Stimulated activated CD4-positive, alpha-beta T cell treated with anti-CD3 and anti-CD28 coated beads, Interleukin-2, amount 100 ng/mL, for 4 hours (primary cell): ENCODE data around the gene RPAP2.
A peak's percentile ranks its signal among the peaks of the same experiment; 100 is the strongest.
"Not testable (repeated sequence)": the region's sequence is repeated elsewhere in the genome, so short reads cannot be mapped to it uniquely, and the experiment has no call there.

ENCODE experiments used
- DNase-seq: peaks from one replicate; pipeline ENCODE4 v3.0.0-alpha.2; 2020; ENCODE audit warnings: low read depth

Gene RPAP2

GRCh38 chr1:92298573-92299476 lies at the start of gene RPAP2, which contains the start of gene GLMN:
TSS of gene RPAP2 (plus strand) at chr1:92299059. CDS start at chr1:92299074, 15 bp downstream.
TSS of gene GLMN (minus strand) at chr1:92298987. CDS start at chr1:92297999, 988 bp downstream.
- peak; percentile 56 for DNase-seq

GRCh38 chr1:92254714-92255113 lies 44.1 kb upstream of the RPAP2 start:
- DNase-seq = not testable (repeated sequence)

- no peak for DNase-seq
Observed at GRCh38 chr1:92259350-92259749, 39.5 kb upstream of the RPAP2 start.

GRCh38 chr1:92262516-92262915 lies 36.3 kb upstream of the RPAP2 start:
- DNase-seq = no peak

- no peak for DNase-seq
Observed at GRCh38 chr1:92273039-92273438, 25.8 kb upstream of the RPAP2 start.

- DNase-seq = no peak
Observed at GRCh38 chr1:92274939-92275338, 23.9 kb upstream of the RPAP2 start.

GRCh38 chr1:92276082-92276481 lies 22.8 kb upstream of the RPAP2 start:
- DNase-seq = no peak

- no peak for DNase-seq
Observed at GRCh38 chr1:92277105-92277723, 21.6 kb upstream of the RPAP2 start.

- DNase-seq = not testable (repeated sequence)
Observed at GRCh38 chr1:92279781-92280180, 19.1 kb upstream of the RPAP2 start.

- not testable (repeated sequence) for DNase-seq
Observed at GRCh38 chr1:92281411-92281810, 17.4 kb upstream of the RPAP2 start.

GRCh38 chr1:92291372-92291999 lies 7.4 kb upstream of the RPAP2 start:
- no peak for DNase-seq

- DNase-seq = no peak
Observed at GRCh38 chr1:92298213-92298572, 666 bp upstream of the RPAP2 start.

- no peak for DNase-seq
Observed at GRCh38 chr1:92299477-92300150, 755 bp downstream of the RPAP2 start.

- no peak for DNase-seq
Observed at GRCh38 chr1:92301021-92301420, 2.2 kb downstream of the RPAP2 start.

- no peak for DNase-seq
Observed at GRCh38 chr1:92306020-92306419, 7.2 kb downstream of the RPAP2 start.

- no peak for DNase-seq
Observed at GRCh38 chr1:92307980-92308379, 9.1 kb downstream of the RPAP2 start.

- no peak for DNase-seq
Observed at GRCh38 chr1:92310185-92310597, 11.3 kb downstream of the RPAP2 start.

- no peak for DNase-seq
Observed at GRCh38 chr1:92314024-92314423, 15.2 kb downstream of the RPAP2 start.

- no peak for DNase-seq
Observed at GRCh38 chr1:92315766-92316599, 17.1 kb downstream of the RPAP2 start.

- DNase-seq = no peak
Observed at GRCh38 chr1:92317836-92318493, 19.1 kb downstream of the RPAP2 start.
